A549 treated with dexamethasone at 1 μM for 4 hours (cell line): ENCODE data around the gene DYNLL2. TPM values are rescaled to one million over a fixed set of nuclear protein-coding genes. Genes with fewer than 3 reads are reported as not detected.

Experiments used
- total RNA-seq: library from RNA; stranded (reverse); fragments of 200-300 nt; extraction: Qiagen RNA extraction; gene quantifications from 5 replicates; pipeline ENCODE4 v1.2.3, GENCODE V29; 2022

The DYNLL2 gene
- 21.1 to 25.3 TPM (median 24.7 TPM) in 5 replicates for total RNA-seq

DNA sequence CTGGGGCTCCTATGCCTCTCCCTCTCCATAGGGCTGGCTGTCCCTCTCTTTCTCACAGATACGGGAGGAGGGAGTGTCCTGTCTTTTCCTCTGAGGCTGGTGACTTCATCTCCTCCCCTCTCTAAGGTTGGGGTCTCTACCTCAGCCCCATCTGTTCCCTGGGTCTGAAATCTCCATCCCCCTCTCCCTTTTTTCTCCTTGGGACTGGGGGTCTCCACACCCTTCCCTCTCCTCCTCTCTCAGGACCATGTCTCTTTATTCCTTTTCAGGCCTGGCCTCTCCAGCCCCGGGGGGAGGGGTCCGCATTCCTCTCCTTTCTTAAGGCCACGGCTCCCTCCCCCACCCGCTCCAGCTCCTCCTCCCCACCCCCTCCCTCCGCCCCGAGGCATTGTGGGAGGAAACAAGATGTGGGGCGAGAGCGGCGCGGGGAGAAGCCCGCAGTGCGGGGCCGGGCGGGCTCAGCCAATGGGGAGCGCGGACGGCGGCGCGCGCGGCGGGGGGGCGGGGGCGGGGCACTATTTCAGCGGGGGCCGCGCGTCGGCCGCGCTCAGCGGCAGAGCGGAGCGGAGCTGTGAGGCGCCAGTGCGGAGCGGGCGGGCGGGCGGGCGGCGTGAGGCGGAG, at the start of gene DYNLL2:
Gene DYNLL2, plus strand, starts transcription at position 550 of the 621 bp plus-strand sequence. CDS start 3,672 bp downstream, outside the sequence.

Other genes starting within 250 kb of the DYNLL2 start
- gene MRPS23, start 233.4 kb upstream of the DYNLL2 start, total RNA-seq, result 168 to 242 TPM (median 179 TPM) in 5 replicates
- 38.0 to 64.4 TPM (median 56.9 TPM) in 5 replicates for gene CUEDC1, start 128.0 kb upstream of the DYNLL2 start, total RNA-seq
- gene VEZF1, start 95.2 kb upstream of the DYNLL2 start, total RNA-seq, result 41.2 to 59.2 TPM (median 56.7 TPM) in 5 replicates
- 263 to 311 TPM (median 283 TPM) in 5 replicates for gene SRSF1, start 76.2 kb upstream of the DYNLL2 start, total RNA-seq
- gene OR4D1, start 65.0 kb downstream of the DYNLL2 start, total RNA-seq, result 0.02 TPM in 1 of 5 replicates, not detected in the others
- not detected in 5 replicates for gene OR4D2, start 83.6 kb downstream of the DYNLL2 start, total RNA-seq
- not detected in 5 replicates for gene EPX, start 109.3 kb downstream of the DYNLL2 start, total RNA-seq
- 9.5 to 12.4 TPM (median 10.6 TPM) in 5 replicates for gene MKS1, start 135.8 kb downstream of the DYNLL2 start, total RNA-seq
- 0.05 to 0.07 TPM (median 0.06 TPM) in 3 of 5 replicates, not detected in the others for gene LPO, start 155.2 kb downstream of the DYNLL2 start, total RNA-seq
- gene MPO, start 197.5 kb downstream of the DYNLL2 start, total RNA-seq, result not detected in 5 replicates
- 0.07 TPM in 1 of 5 replicates, not detected in the others for gene TSPOAP1, start 245.4 kb downstream of the DYNLL2 start, total RNA-seq